ENCODE results near the gene TBC1D9.
"Not testable (repeated sequence)": the region's sequence is repeated elsewhere in the genome, so short reads cannot be mapped to it uniquely, and the experiment has no call there.

The TBC1D9 gene

GRCh38 chr4:140756319-140757231, at the start of gene TBC1D9:
Gene TBC1D9, minus strand, starts transcription at chr4:140756385. Its CDS starts 340 bp downstream, at chr4:140756045.
- peak; percentile 86 for DNase-seq (ENCODE audit: low spot score)

- DNase-seq (ENCODE audit: low spot score) = no peak
Measured at GRCh38 chr4:140805293-140805692, 49.1 kb upstream of the TBC1D9 start.

GRCh38 chr4:140802591-140802990, 46.4 kb upstream of the TBC1D9 start:
- DNase-seq (ENCODE audit: low spot score) = no peak

- DNase-seq (ENCODE audit: low spot score) = no peak
Measured at GRCh38 chr4:140800666-140801065, 44.5 kb upstream of the TBC1D9 start.

GRCh38 chr4:140799686-140800225, 43.6 kb upstream of the TBC1D9 start:
- no peak for DNase-seq (ENCODE audit: low spot score)

- no peak for DNase-seq (ENCODE audit: low spot score)
Measured at GRCh38 chr4:140793291-140793690, 37.1 kb upstream of the TBC1D9 start.

GRCh38 chr4:140790765-140791164, 34.6 kb upstream of the TBC1D9 start:
- no peak for DNase-seq (ENCODE audit: low spot score)

GRCh38 chr4:140790171-140790570, 34.0 kb upstream of the TBC1D9 start:
- DNase-seq (ENCODE audit: low spot score) = no peak

- DNase-seq (ENCODE audit: low spot score) = no peak
Measured at GRCh38 chr4:140789759-140790158, 33.6 kb upstream of the TBC1D9 start.

- not testable (repeated sequence) for DNase-seq (ENCODE audit: low spot score)
Measured at GRCh38 chr4:140782787-140783186, 26.6 kb upstream of the TBC1D9 start.

GRCh38 chr4:140781596-140781995, 25.4 kb upstream of the TBC1D9 start:
- DNase-seq (ENCODE audit: low spot score) = no peak

GRCh38 chr4:140777894-140778293, 21.7 kb upstream of the TBC1D9 start:
- no peak for DNase-seq (ENCODE audit: low spot score)

GRCh38 chr4:140777386-140777785, 21.2 kb upstream of the TBC1D9 start:
- no peak for DNase-seq (ENCODE audit: low spot score)

GRCh38 chr4:140776556-140776955, 20.4 kb upstream of the TBC1D9 start:
- no peak for DNase-seq (ENCODE audit: low spot score)

GRCh38 chr4:140774956-140775355, 18.8 kb upstream of the TBC1D9 start:
- DNase-seq (ENCODE audit: low spot score) = no peak

- DNase-seq (ENCODE audit: low spot score) = no peak
Measured at GRCh38 chr4:140774510-140774909, 18.3 kb upstream of the TBC1D9 start.

- no peak for DNase-seq (ENCODE audit: low spot score)
Measured at GRCh38 chr4:140769209-140769608, 13.0 kb upstream of the TBC1D9 start.

GRCh38 chr4:140764785-140765392, 8.7 kb upstream of the TBC1D9 start:
- DNase-seq (ENCODE audit: low spot score) = no peak

- DNase-seq (ENCODE audit: low spot score) = no peak
Measured at GRCh38 chr4:140762202-140762601, 6.0 kb upstream of the TBC1D9 start.

GRCh38 chr4:140757232-140757630, 1.0 kb upstream of the TBC1D9 start:
- no peak for DNase-seq (ENCODE audit: low spot score)

GRCh38 chr4:140755774-140756318, 339 bp downstream of the TBC1D9 start:
- peak; percentile 84 for DNase-seq (ENCODE audit: low spot score)

- DNase-seq (ENCODE audit: low spot score) = no peak
Measured at GRCh38 chr4:140754918-140755773, 1.0 kb downstream of the TBC1D9 start.
